Measurements from ENCODE around the gene WDFY4. TPM values are rescaled to one million over a fixed set of nuclear protein-coding genes. Genes with fewer than 3 reads are reported as not detected.

WDFY4 gene
- total RNA-seq, 1 donor from 2014 or later = 6.4 TPM

- no peaks in the 10 kb centered on the region for H3K4me1 ChIP-seq
- no peak overlapping the region for H3K4me3 ChIP-seq
- H3K36me3 ChIP-seq = no peaks in the 10 kb centered on the region
- no peak overlapping the region for H3K27ac ChIP-seq
- intact Hi-C loops (cut with DNase I) = no loop called here
- peak in 1 of 2 donors; percentile 67 for DNase-seq (ENCODE audit: extremely low spot score in 2 of 2)
- TF ChIP-seq POLR2AphosphoS5 (IDR thresholded peaks at IDR 0.05; ENCODE audit: insufficient read depth in 1 of 2, low read depth in 1 of 2) = no peak
- no peak for TF ChIP-seq POLR2A (IDR thresholded peaks at IDR 0.05)
- no peak for TF ChIP-seq CTCF (IDR thresholded peaks at IDR 0.05)
- no peaks in the 10 kb centered on the region for H3K27me3 ChIP-seq
- H3K9me3 ChIP-seq = no peaks in the 10 kb centered on the region
Observed at GRCh38 chr10:48691812-48692528, 7.3 kb downstream of the WDFY4 start.

GRCh38 chr10:48692748-48693147, 8.1 kb downstream of the WDFY4 start:
- H3K4me3 ChIP-seq = no peak overlapping the region
- H3K36me3 ChIP-seq = no peaks in the 10 kb centered on the region
- H3K27ac ChIP-seq = no peak overlapping the region
- peak in 1 of 2 donors; percentile 62 for DNase-seq (ENCODE audit: extremely low spot score in 2 of 2)
- H3K9me3 ChIP-seq = no peaks in the 10 kb centered on the region
- no peak for TF ChIP-seq POLR2A (IDR thresholded peaks at IDR 0.05)
- no peak for TF ChIP-seq CTCF (IDR thresholded peaks at IDR 0.05)
- no peak for TF ChIP-seq POLR2AphosphoS5 (IDR thresholded peaks at IDR 0.05; ENCODE audit: insufficient read depth in 1 of 2, low read depth in 1 of 2)
- intact Hi-C loops (cut with DNase I) = no loop called here
- no peaks in the 10 kb centered on the region for H3K27me3 ChIP-seq
- no peaks in the 10 kb centered on the region for H3K4me1 ChIP-seq

GRCh38 chr10:48693206-48693605, 8.5 kb downstream of the WDFY4 start:
- no peaks in the 10 kb centered on the region for H3K4me1 ChIP-seq
- intact Hi-C loops (cut with DNase I) = no loop called here
- no peaks in the 10 kb centered on the region for H3K36me3 ChIP-seq
- H3K27ac ChIP-seq = no peak overlapping the region
- no peaks in the 10 kb centered on the region for H3K27me3 ChIP-seq
- TF ChIP-seq CTCF (IDR thresholded peaks at IDR 0.05) (no peak), POLR2A (IDR thresholded peaks at IDR 0.05) (no peak), POLR2AphosphoS5 (IDR thresholded peaks at IDR 0.05; ENCODE audit: insufficient read depth in 1 of 2, low read depth in 1 of 2) (no peak)
- H3K4me3 ChIP-seq = no peak overlapping the region
- no peaks in the 10 kb centered on the region for H3K9me3 ChIP-seq
- DNase-seq (ENCODE audit: extremely low spot score in 2 of 2) = peak in 1 of 2 donors; percentile 77

GRCh38 chr10:48694371-48695030, 9.8 kb downstream of the WDFY4 start:
- TF ChIP-seq POLR2AphosphoS5 (IDR thresholded peaks at IDR 0.05; ENCODE audit: insufficient read depth in 1 of 2, low read depth in 1 of 2) (no peak), CTCF (IDR thresholded peaks at IDR 0.05) (no peak), POLR2A (IDR thresholded peaks at IDR 0.05) (no peak)
- Histone ChIP-seq H3K36me3 (no peaks in the 10 kb centered on the region), H3K4me3 (no peak overlapping the region), H3K27ac (no peak overlapping the region), H3K4me1 (no peaks in the 10 kb centered on the region), H3K9me3 (no peaks in the 10 kb centered on the region), H3K27me3 (no peaks in the 10 kb centered on the region)
- DNase-seq (ENCODE audit: extremely low spot score in 2 of 2) = peak in 1 of 2 donors; percentile 77
- intact Hi-C loops (cut with DNase I) = no loop called here
